Natural killer cell (primary cell): ENCODE measurements around the gene HIP1. TPM values are rescaled to one million over a fixed set of nuclear protein-coding genes. Genes with fewer than 3 reads are reported as not detected.

Experiments
- ATAC-seq, 3 donors: fragments of 150-1000 bp in 2 of 3; fragments of 200-7000 bp in 1 of 3; cut with Tn5 transposase; 1 replicate in 1 of 3; 2 replicates in 2 of 3; pipeline ENCODE4 v1.10.0; 2021; ENCODE audit warnings: mild to moderate bottlenecking in 2 of 3, moderate library complexity in 2 of 3
- DNase-seq, 2 donors: peaks; one replicate each; pipeline versions ENCODE4 v3.0.0 to v3.0.0-alpha.2; 2013 to 2021; ENCODE audit warnings: mixed read lengths in 1 of 2
- H3K27ac ChIP-seq: one replicate; pipeline ENCODE4 v1.5.1; 2013; ENCODE audit warnings: mild to moderate bottlenecking, low read length
- H3K27me3 ChIP-seq: one replicate; pipeline ENCODE4 v1.6.1; 2013; ENCODE audit warnings: low read length; ENCODE audit not compliant: control insufficient read depth, insufficient read depth
- H3K36me3 ChIP-seq: one replicate; pipeline ENCODE4 v1.6.1; 2013; ENCODE audit warnings: low read length; ENCODE audit not compliant: control insufficient read depth, insufficient read depth
- H3K4me1 ChIP-seq: one replicate; pipeline ENCODE4 v1.6.1; 2013; ENCODE audit warnings: low read length; ENCODE audit not compliant: control insufficient read depth, insufficient read depth
- H3K4me3 ChIP-seq: one replicate; pipeline ENCODE4 v1.5.1; 2013; ENCODE audit warnings: low read length
- H3K9me3 ChIP-seq: one replicate; pipeline ENCODE4 v1.6.1; 2013; ENCODE audit warnings: low read length; ENCODE audit not compliant: control insufficient read depth, insufficient read depth
- H3K27ac Mint-ChIP-seq, 2 donors: one replicate each; pipeline ENCODE4 v1.8.0; 2022; ENCODE audit warnings: mild to moderate bottlenecking in 2 of 2, mixed read lengths in 2 of 2, moderate library complexity in 1 of 2
- H3K27me3 Mint-ChIP-seq, 2 donors: one replicate each; pipeline ENCODE4 v1.8.0; 2022; ENCODE audit warnings: low read depth in 2 of 2, mixed read lengths in 2 of 2
- H3K36me3 Mint-ChIP-seq: one replicate; pipeline ENCODE4 v1.8.0; 2022; ENCODE audit warnings: mixed read lengths
- H3K4me1 Mint-ChIP-seq, 2 donors: one replicate each; pipeline ENCODE4 v1.8.0; 2022; ENCODE audit warnings: mixed read lengths in 2 of 2
- H3K4me3 Mint-ChIP-seq: one replicate; pipeline ENCODE4 v1.8.0; 2022; ENCODE audit warnings: mild to moderate bottlenecking, moderate library complexity, mixed read lengths
- H3K9me3 Mint-ChIP-seq, 2 donors: one replicate each; pipeline ENCODE4 v1.8.0; 2022; ENCODE audit warnings: mixed read lengths in 2 of 2
- CTCF ChIP-seq: fragments of 200-600 bp; IDR thresholded peaks from one replicate; pipeline ENCODE4 v1.8.0; 2022; ENCODE audit warnings: antibody characterized with exemption
- whole genome bisulfite sequencing: methylation state at CpG from one replicate; pipeline ENCODE4 v1.1.7; 2013; ENCODE audit warnings: missing lambda C conversion rate; ENCODE audit not compliant: insufficient coverage; 5-methylcytosine and 5-hydroxymethylcytosine counted together
- intact Hi-C: fragments of 100-400 bp; cut with micrococcal nuclease; formaldehyde crosslinking; loops from one replicate; pipeline ENCODE4 v1.14.2; 2022
- total RNA-seq, 4 donors: library from RNA; stranded (reverse); fragments of 120-200 nt in 1 of 4; gene quantifications; one replicate each; pipeline versions ENCODE4 v1.2.3 to v1.2.4, GENCODE V29; 2013 to 2022

The HIP1 gene
- total RNA-seq, 3 donors from 2014 or later (not counting 1 experiment from before 2014, with no cell fraction given): 17.1 to 27.9 (median 23.1) TPM

GRCh38 chr7:75658369-75658768 is 80.4 kb downstream of the HIP1 start:
- ATAC-seq: no peak
- no peaks in the 10 kb centered on the region for H3K4me1 ChIP-seq
- H3K9me3 ChIP-seq: no peaks in the 10 kb centered on the region
- Mint-ChIP-seq H3K4me1 (no peaks in the 10 kb centered on the region), H3K9me3 (no peaks in the 10 kb centered on the region), H3K4me3 (no peak overlapping the region), H3K27ac (no peak overlapping the region), H3K27me3 (no peaks in the 10 kb centered on the region), H3K36me3 (no peaks in the 10 kb centered on the region)
- intact Hi-C loops: no loop called here
- no peaks in the 10 kb centered on the region for H3K27me3 ChIP-seq
- 99% methylated on average over 10 of the region's 10 CpGs for WGBS
- no peaks in the 10 kb centered on the region for H3K36me3 ChIP-seq
- H3K27ac ChIP-seq: no peak overlapping the region
- TF ChIP-seq CTCF: no peak
- H3K4me3 ChIP-seq: no peak overlapping the region
- no peak for DNase-seq

GRCh38 chr7:75657866-75658265 is 80.9 kb downstream of the HIP1 start:
- intact Hi-C loops: no loop called here
- no peak for TF ChIP-seq CTCF
- DNase-seq (no peak), ATAC-seq (no peak)
- Histone ChIP-seq H3K4me1 (no peaks in the 10 kb centered on the region), H3K27ac (no peak overlapping the region), H3K4me3 (no peak overlapping the region), H3K9me3 (no peaks in the 10 kb centered on the region), H3K36me3 (no peaks in the 10 kb centered on the region), H3K27me3 (no peaks in the 10 kb centered on the region)
- H3K27me3 Mint-ChIP-seq: no peaks in the 10 kb centered on the region
- H3K4me1 Mint-ChIP-seq: no peaks in the 10 kb centered on the region
- no peaks in the 10 kb centered on the region for H3K9me3 Mint-ChIP-seq
- no peak overlapping the region for H3K27ac Mint-ChIP-seq
- no peaks in the 10 kb centered on the region for H3K36me3 Mint-ChIP-seq
- no peak overlapping the region for H3K4me3 Mint-ChIP-seq
- 94% methylated on average over 4 of the region's 6 CpGs for WGBS

- Mint-ChIP-seq H3K27ac (no peak overlapping the region), H3K4me3 (no peak overlapping the region), H3K27me3 (no peaks in the 10 kb centered on the region), H3K9me3 (no peaks in the 10 kb centered on the region), H3K4me1 (no peaks in the 10 kb centered on the region), H3K36me3 (no peaks in the 10 kb centered on the region)
- Histone ChIP-seq H3K4me1 (no peaks in the 10 kb centered on the region), H3K27me3 (no peaks in the 10 kb centered on the region), H3K36me3 (no peaks in the 10 kb centered on the region), H3K4me3 (no peak overlapping the region), H3K27ac (no peak overlapping the region), H3K9me3 (no peaks in the 10 kb centered on the region)
- ATAC-seq (no peak), DNase-seq (no peak)
- intact Hi-C loops: no loop called here
- no peak for TF ChIP-seq CTCF
- WGBS: 95% methylated on average over 7 of the region's 7 CpGs
Observed at GRCh38 chr7:75656740-75657139, 82.0 kb downstream of the HIP1 start.

- Mint-ChIP-seq H3K9me3 (no peaks in the 10 kb centered on the region), H3K27me3 (no peaks in the 10 kb centered on the region), H3K4me1 (no peaks in the 10 kb centered on the region), H3K4me3 (no peak overlapping the region), H3K36me3 (no peaks in the 10 kb centered on the region), H3K27ac (no peak overlapping the region)
- intact Hi-C loops: no loop called here
- H3K4me3 ChIP-seq: no peak overlapping the region
- 93% methylated on average over 2 of the region's 2 CpGs for WGBS
- DNase-seq (no peak), ATAC-seq (no peak)
- no peak for TF ChIP-seq CTCF
- no peaks in the 10 kb centered on the region for H3K36me3 ChIP-seq
- H3K27ac ChIP-seq: no peak overlapping the region
- no peaks in the 10 kb centered on the region for H3K4me1 ChIP-seq
- H3K27me3 ChIP-seq: no peaks in the 10 kb centered on the region
- H3K9me3 ChIP-seq: no peaks in the 10 kb centered on the region
Observed at GRCh38 chr7:75655536-75655935, 83.2 kb downstream of the HIP1 start.
